ENCODE measurements around the gene TGFBI.
"Not testable (repeated sequence)": the region's sequence is repeated elsewhere in the genome, so short reads cannot be mapped to it uniquely, and the experiment has no call there.

The TGFBI gene

DNA sequence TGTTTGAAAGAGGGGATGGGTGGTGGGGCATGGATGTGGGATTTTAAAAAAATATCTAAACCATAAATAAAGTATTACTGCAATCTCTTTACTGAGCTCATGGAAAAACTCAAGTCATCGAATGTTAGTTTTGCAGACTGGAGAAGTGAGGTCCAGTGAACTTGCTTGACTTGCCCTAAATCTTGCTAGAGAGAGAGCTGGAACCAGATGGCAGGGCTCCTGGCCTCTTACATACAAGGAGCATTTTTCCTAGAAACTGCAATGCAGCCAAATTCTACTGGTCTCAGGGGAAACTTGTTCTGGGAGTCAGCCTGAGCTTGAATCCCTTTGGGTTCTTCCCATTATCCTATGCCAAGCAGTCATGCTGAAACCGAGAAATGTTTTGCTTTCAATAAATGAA lies 2.9 kb upstream of the TGFBI start:
- peak; percentile 81 for DNase-seq (ENCODE audit: low read depth)

DNA sequence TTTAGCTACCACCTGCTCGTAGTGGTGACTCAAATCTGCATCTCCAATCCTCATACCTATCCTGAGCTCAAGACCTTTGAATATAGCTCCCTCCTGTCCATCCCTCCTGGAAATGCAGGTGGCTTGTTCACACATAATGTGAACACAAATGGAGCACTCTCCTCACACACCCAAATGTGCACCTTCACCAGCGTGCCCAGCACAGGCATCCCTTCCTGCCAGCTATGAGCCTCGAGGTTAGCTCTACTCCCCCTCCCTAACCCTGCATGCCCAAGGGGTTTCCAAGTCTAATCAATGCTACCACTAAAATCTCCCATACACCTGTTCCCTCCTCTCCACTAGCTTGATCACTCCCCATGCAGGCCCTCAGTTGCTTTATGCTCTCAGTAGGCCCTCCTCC lies 2.2 kb upstream of the TGFBI start:
- no peak for DNase-seq (ENCODE audit: low read depth)

DNA sequence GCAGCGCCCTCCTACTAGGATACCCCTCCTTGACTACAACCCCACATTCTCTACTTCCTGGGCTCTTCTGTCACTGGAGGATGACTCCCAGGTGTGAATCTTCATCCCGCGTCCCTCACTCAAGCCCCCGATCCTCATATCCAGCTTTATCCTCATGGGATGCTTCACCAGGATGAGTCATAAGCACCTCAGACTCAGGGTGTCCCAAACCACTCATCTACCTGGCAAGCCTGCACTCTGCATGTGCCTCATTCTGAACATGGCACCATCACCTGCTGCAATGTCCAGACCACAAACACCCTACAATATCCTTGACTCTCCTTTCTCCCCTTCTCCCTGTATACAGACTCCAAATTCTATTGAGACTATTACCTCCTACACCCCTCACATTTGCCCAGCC lies 1.5 kb upstream of the TGFBI start:
- no peak for DNase-seq (ENCODE audit: low read depth)

DNA sequence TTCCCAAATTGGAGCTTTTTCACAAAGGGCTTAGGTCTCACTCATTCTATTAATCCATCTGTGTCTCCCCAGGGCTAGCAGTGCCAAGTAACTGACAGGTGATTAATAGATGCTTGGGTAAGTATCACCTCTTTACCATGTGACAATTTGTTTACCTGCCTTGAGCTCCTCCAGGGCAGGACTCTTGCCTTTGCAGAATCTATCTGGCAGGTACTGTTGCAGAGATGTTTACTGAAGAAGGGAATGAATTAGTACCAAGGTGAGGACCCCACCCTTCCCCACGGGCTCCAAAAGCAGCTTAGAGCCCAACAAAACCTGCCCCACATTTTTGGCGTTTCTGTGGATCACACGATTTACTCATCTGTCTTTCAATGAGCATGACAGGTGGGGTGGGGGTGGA lies 698 bp upstream of the TGFBI start:
- DNase-seq (ENCODE audit: low read depth), result no peak

DNA sequence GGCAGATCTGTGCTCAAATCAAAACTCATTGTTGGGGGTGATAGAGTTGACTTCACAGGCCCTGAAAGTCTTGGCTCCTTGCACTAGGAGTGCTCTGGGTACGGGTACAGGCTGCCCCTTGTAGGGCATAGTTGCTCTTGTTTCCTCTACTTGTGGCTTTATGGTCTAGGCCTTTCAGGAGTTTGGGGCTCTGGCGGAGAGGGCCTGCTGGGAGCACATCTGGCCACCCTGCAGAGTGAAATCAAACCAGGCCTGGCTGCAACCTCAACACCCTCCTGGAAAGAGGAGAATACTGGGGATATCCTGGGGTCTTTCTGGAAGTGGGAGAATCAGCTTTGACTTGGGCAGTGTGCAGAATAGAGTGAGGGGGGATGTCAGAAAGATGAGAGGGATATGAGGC lies 1.5 kb downstream of the TGFBI start:
- no peak for DNase-seq (ENCODE audit: low read depth)

DNA sequence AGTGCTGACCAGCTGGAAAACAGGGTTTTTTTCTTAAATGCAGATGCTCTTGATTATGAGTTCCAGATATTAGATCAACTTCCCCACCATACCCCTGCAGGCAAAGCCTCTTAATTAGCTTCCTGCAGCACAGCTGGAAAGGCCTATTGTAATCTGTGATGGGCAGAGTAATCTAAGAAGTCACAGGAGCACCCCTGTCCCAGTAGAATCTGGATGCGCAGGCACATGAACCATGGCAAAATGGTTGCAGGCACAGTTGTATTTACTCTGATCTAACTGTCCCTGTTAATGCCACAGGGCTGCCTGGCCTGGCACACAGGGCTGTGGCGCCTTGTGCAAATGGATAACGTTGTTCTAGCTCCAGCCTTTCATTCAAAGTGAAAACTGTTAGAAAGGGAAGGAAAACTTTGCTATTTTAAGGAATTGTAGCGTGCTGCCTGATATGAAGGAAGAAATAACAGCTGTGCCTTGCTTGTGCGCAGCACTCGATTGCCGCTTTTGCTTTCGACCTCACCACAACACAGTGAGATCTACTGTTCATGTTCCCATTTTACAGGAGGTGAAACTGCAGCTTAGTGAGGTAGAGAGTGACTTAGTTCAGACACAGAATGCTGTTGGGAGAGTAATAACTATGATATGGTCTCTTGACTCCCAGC lies 2.3 kb downstream of the TGFBI start:
- no peak for DNase-seq (ENCODE audit: low read depth)

DNA sequence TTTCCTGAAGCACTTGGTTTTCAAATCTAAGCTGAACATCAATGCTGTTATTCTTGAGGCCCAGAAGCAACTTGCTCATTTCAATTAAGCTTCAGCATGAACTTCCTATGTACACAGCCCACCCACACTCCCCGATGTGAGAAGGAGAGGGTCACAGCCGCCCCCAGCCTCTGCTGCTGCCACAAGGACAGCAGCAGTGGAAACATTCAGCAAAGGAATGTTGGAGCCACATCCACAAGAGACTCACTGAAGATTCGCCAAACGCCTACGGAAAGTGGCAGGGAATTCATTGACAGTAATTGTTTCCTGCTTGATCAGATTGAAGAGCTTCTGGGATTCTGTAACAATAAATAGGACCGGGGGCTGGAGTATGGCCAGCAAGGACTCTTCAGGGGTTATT lies 2.9 kb downstream of the TGFBI start:
- no peak for DNase-seq (ENCODE audit: low read depth)

DNA sequence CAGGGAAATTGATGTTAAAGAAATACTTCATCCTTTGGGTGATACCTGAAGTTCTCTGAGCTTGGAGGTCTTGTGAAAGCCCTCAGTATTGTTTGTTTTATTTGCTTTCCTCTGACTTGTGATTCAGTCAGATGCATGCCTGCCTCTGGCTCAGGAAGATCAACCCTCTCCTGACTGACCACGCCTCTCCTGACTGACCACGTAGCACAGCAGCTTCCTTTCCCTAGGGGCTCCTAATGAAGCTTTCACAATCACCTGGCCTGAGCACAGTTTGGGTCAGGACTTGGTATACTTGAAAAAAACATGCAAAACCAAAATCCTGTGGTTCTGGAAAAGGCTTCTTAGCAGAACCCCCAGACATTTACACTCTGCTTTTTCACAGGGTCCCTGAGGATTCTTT lies 3.8 kb downstream of the TGFBI start:
- DNase-seq (ENCODE audit: low read depth), result peak; percentile 56

DNA sequence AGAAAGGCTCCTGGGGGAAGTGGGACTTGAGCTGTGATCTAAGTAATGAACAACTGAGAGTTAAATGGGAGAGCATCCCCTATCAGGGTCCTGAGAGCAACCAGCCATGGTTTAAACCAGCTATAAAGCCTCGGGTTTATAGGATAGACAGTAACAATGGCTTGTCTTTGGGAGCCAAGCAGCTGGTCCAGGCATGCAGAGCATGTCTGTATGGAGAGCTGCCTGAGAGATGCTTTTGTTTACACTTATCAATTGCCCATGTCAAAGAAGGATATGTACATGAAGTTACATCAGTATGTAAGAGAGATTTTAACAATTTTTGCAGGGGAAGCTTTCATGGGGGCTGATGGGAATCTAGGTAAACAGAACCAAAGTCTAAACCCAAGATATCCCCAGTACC lies 4.4 kb downstream of the TGFBI start:
- no peak for DNase-seq (ENCODE audit: low read depth)

DNA sequence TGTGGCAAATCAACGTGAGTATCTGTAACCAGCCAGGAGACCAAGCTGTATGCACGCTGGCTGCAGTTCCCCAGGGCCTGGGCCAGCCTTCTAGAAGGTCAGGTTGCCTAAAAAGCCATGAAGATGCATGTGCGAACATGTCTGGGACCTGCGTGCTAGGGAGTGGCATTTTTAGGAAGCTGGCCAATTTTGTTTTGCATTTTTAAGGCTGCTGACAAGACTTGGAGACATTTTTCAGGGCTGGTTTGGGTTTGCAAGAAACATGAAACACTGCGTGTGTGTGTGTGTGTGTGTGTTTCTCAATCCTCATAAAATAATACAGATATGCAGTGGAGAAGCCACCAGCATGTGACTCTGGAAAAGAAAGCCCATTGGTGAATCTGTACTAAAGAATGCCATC lies 5.1 kb downstream of the TGFBI start:
- no peak for DNase-seq (ENCODE audit: low read depth)

DNA sequence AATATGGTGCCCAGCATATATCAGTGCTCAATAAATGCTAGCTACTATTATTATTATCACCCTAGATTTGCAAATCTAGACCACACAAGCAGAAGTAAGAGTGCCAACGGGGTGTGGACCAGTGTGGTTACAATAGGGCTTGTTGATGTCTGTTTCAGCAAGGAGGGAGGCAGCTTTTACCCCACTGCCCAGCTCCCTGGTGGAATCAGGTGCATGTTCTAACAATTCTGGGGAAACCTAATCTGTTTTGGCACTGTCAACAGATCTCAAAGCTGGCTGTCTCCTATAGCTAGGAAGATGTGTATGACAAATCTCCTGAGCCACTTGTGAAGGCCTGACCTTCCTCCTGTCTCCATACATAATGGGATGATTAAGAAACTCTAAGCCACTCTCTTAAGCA lies 5.7 kb downstream of the TGFBI start:
- DNase-seq (ENCODE audit: low read depth), result no peak

DNA sequence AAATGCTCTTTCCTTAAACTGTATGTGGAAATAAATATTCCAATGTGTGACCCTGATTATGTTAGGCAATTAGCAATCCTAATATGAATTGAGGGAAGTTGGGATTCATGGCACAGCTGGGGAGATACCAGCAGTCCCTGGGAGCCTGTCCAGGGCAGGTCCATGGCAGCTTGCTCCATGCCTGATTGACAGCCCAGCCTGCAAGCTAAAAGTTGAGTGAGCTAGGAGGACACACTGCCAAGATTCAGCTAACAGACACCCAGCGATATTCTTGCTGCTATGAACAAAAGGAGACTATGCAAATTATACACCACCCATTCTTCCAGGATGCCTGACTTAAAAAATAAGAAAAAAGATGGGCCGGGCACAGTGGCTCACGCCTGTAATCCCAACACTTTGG lies 6.2 kb downstream of the TGFBI start:
- no peak for DNase-seq (ENCODE audit: low read depth)

DNA sequence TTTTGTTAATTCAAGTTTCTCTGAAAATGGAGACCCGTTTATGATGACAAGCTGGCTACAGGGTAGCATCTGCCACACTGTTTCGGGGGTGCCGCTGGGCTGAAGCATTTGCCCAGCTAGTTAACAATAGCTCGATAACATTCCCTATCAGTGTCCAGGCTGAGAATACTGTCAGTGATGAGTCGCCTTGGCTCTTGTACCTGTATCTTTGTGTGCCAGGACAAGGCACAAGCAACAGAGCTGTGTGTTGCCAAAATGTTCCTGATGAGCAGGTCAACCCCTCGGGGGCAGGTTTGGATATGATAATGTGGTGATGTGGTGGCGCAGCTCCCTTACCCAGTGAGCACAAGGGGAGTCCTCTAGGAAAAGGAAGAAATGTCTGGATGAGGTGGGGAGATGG lies 7.0 kb downstream of the TGFBI start:
- no peak for DNase-seq (ENCODE audit: low read depth)

DNA sequence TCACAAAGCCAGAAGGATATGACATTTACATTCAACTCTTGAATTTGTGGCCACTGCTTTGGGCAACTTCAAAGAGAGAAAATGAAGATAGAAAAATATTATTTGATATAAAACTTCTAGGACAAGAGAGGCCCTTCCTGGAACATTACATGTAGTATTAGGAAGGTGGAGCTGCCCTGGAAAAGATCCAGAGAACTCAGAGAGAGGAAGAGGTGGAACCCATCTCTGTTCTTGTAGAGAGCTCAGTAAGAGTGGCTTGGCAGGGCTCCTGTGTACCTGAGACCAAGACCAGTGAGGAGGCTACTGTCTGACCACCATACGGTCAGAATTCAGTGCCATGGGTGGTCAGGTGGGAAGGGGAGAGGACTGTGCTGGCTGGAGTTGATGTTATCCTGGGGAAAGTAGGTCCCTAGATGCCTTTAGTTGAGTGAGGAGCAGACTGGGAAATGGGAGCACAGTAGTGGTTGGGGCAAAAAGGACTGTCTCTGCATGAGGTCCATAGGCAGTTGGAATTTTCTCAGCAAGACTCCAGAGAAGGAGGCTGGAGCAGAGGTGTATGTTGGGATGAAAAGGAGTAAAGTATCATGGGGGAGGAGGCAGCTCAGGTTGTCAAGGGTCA lies 7.6 kb downstream of the TGFBI start:
- DNase-seq (ENCODE audit: low read depth), result no peak

DNA sequence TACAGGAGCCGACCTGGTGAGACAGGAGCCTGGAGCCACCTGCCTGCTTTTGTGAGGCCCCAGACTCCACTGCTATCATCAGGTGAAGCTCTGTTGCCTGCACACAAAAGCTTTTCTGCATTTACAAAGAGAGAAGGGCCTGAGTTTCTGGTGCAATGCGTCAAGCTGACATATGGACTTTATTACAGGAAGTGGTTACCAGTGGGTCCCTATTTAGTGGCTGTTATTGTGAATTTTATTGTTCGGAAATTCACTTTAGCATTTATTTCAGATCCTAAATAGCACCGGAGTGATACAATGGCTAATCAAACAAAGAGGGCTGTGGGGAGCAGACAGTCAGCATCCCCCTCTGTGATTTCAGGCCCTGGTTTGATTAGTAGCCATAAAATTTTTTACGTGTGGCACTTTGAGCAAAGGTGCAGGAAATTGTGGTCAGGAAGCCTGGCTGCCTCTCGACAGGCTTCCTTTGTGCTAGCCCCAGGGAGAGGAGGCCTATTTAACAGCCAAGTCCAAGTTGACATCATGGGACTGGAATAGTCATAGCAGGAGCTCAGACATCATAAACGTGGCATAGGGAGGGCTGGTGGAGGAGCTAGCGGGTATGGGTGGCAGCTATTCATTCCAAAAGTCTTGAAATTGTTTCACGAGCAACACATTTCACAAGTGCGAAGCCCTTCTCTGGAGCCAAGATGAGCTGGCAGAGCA lies 8.4 kb downstream of the TGFBI start:
- no peak for DNase-seq (ENCODE audit: low read depth)

DNA sequence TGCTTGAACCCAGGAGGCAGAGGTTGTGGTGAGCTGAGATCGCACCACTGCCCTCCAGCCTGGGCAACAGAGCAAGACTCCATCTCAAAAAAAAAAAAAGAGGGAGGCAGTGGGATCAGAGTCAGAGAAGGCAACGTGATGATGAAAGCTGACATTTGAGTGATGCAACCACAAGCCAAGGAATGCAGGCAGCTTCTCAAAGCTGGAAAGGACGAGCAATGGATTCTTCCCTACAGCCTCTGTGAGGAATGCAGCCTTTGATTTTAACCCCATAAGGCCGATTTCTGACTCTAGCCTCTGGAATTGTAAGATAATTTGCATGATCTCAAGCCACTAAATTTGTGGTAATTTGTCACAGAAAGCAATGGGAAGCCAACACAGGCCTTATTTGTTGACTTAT lies 9.8 kb downstream of the TGFBI start:
- DNase-seq (ENCODE audit: low read depth), result no peak

DNA sequence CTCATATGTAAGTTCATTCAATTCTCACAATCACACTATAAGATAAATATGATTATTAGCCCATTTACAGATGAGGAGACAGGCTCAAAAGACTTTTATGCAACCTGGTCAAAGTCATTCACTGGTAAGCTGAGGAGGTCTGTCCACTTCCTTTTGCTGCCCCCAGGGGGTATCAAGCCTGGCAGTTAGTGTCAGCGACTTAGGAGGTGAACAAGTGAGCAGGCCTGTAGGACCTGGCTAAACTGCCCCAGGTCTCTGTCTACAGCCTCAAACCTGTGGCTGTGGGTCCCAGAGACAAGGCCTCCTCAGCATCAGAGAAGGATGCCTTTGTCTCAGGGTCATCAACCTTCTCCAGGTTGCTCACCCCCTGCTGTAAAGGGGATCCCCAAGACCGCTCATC lies 10.4 kb downstream of the TGFBI start:
- DNase-seq (ENCODE audit: low read depth), result no peak

DNA sequence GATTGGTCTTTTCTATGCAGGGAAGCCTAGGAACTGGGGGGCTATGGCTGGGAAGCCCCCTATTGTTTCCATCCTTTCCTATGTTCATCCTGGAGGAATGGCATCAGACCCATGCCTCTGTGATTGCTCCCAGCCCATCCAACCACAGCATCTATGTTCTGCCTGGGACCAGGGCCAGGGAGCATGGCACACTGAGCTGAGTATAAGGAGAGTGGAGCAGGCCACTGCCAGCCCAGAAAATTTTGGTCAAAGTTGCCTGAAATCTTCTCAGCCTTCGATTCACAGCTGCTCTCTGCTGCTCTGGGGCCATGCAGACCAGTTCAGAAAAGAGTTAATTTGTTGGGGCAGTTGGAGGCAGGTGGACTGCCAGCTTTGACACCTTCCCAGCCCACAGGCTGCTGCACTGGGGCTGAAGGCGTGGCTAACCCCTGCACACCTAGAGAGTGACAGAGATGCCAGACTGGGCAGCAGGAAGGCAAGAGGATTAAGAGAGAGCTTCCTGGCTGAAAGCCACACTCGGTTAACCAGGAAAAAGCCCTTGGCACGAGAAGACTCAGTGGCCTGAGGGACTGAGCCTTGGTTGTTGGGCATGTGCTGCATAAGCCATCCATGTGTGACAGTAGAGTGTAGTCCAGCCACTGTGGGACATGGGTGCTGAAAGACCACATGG lies 12.1 kb downstream of the TGFBI start:
- no peak for DNase-seq (ENCODE audit: low read depth)

DNA sequence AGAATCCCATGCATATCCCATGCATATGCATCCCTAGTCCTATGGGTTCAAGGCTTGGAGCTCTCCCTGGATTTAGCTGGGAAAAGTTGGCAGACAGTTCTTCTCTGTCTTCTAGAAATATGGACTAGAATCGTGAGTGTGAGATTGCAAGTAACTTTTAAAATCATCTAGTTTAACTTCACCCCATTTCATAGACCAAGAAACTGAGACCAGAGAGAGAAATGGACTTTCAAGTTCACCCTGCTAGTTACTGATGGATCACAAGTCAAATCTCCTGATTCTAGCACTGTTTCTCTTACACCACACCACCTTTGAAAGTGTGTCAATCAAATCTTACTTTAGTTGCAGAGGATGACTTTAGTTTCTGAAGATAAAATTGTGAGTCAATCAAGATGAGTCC lies 13.4 kb downstream of the TGFBI start:
- no peak for DNase-seq (ENCODE audit: low read depth)

DNA sequence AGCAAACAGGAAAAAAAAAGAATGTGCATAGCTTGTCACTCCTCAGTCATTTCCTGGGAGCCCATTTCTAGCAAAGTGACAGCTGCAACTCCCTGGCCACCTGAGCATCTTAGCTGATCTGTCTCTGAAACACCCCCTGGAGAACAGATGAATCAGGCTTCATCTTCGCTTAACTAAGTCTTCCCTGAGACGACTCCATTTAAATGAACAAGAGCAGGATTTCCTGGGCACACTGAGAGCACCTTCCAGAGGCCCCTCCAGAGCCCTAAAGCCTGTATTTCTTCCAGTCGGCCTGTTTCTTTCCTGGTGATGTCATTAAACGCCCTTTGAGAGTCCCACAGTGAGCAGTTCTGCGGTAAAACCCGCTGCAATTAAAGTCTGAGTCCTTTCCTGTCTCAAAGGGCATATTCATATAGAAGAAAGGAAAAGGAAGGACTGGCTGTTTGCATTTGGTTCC lies 13.9 kb downstream of the TGFBI start:
- DNase-seq (ENCODE audit: low read depth), result peak; percentile 69

DNA sequence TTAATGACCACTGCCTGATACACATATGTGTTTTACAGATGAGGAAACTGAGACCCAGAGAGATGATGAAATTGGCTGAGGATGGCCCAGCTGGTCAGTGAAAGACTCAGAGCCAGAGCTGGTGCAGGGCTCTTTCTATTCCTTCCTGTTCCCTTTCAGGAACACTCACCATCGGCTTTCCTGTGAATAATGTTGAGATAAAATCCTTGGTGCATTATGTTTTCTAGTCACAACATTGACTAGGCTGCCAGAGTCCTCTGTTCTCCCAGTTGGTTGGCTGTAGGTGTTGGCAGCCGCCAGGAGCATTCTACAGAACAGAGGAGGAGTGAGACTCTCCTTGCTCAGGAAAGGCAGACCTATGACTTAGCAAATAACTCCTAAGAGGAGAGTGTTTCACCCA lies 14.8 kb downstream of the TGFBI start:
- DNase-seq (ENCODE audit: low read depth), result no peak

DNA sequence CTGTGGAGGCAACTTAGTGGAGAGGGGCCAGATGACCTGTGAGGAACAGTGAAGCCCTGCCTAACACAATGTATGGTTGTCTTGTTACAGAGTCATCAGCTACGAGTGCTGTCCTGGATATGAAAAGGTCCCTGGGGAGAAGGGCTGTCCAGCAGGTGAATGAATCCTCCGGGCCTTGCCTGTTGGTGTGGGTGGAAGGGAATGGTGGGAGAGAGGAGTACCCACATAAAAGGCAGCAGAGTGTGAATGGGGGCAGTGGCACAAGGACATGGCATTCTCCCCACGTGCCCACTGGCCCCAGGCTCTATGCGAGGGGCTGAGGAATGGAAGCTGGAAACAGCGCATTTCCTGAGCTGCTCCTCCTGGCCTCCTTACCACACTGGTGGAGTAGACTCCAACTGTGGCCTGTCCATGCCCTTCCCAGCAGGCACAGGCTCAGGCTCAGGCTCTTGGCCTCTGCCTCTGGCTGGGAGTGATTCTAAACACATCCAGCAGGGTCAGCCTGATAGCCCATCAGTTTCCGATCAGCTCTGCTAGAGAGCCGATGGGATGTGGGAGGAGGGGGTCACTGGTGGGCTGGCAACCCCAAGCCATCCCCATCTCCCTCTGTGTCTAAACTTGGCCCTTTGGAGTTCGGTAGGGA lies 15.3 kb downstream of the TGFBI start:
- DNase-seq (ENCODE audit: low read depth), result no peak

DNA sequence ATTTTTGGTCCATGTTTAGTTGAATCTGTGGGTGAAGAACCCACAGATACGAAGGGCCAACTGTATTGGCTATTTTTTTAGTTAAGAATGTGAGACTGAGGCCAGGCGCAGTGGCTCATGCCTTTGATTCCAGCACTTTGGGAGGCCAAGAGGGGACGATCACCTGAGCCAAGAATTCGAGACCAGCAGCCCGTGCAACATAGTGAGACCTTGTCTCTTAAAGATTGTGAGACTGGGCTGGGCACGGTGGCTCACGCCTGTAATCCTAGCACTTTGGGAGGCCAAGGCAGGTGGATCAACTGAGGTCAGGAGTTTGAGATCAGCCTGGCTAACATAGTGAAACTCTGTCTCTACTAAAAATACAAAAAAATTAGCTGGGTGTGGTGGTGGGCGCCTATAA lies 16.2 kb downstream of the TGFBI start:
- not testable (repeated sequence) for DNase-seq (ENCODE audit: low read depth)

Data from stromal cell of bone marrow (primary cell).